ENCODE measurements around the gene CDC42SE2.
"Not testable (repeated sequence)": the region's sequence is repeated elsewhere in the genome, so short reads cannot be mapped to it uniquely, and the experiment has no call there.

The CDC42SE2 gene

DNA sequence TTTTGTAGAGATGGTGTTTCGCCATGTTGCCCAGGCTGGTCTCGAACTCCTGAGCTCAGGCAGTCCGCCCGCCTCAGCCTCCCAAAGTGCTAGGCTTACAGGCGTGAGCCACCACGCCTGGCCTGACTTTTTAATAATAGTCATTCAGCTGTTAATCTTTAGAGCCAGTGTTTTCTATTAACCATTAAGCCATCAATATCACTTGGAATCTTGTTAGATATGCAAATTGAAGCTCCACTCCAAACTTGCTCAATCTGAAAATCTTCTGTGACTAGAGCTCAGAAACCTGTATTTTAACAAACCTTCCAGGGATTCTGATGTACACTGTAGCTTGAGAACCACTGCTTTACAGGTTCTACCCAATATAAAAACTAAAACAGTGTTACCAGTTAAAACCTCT, 113.5 kb downstream of the CDC42SE2 start:
- Histone ChIP-seq H3K4me3 (replicated peaks; ENCODE audit: insufficient read depth, low read length) (no peak overlapping the region), H3K27ac (replicated peaks) (no peak overlapping the region), H3K27me3 (ENCODE audit: insufficient read depth, poor library complexity, severe bottlenecking) (no peaks in the 10 kb centered on the region)
- DNase-seq (ENCODE audit: low read depth in 1 of 2, low spot score in 1 of 2): no peak
- TF ChIP-seq SPI1 (IDR thresholded peaks at IDR 0.05; ENCODE audit: borderline replicate concordance, low read depth) (no peak), POLR2AphosphoS5 (IDR thresholded peaks at IDR 0.05; ENCODE audit: low read depth) (no peak)

DNA sequence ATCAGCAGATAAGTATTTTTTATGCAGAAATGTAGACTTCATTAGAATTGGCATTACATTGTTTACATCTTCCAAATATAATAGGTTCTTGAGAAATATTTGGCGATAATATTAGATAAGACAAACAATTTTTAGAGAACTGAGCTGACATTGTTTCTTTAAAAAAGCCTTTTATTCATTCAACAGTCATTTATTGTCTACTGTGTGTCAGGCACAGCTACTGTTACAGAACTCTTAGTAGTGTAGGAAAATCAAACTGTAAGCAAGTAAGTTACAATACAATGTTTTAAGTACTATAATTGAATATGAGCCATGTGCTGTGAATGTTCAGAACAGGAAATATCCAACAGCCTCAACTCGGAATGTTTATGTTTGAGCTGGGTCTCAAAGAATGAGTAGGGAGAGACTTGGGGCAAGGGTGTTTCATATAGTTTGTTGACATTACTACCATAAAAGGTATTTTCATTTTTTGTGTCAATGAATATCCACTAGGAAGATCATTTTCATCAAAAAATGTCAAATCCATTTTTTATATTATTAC, 114.0 kb downstream of the CDC42SE2 start:
- Histone ChIP-seq H3K4me3 (replicated peaks; ENCODE audit: insufficient read depth, low read length) (no peak overlapping the region), H3K27me3 (ENCODE audit: insufficient read depth, poor library complexity, severe bottlenecking) (no peaks in the 10 kb centered on the region), H3K27ac (replicated peaks) (peak overlapping the region; percentile 66; the same call in 1 of the 2 replicates)
- TF ChIP-seq, protein P1, sequence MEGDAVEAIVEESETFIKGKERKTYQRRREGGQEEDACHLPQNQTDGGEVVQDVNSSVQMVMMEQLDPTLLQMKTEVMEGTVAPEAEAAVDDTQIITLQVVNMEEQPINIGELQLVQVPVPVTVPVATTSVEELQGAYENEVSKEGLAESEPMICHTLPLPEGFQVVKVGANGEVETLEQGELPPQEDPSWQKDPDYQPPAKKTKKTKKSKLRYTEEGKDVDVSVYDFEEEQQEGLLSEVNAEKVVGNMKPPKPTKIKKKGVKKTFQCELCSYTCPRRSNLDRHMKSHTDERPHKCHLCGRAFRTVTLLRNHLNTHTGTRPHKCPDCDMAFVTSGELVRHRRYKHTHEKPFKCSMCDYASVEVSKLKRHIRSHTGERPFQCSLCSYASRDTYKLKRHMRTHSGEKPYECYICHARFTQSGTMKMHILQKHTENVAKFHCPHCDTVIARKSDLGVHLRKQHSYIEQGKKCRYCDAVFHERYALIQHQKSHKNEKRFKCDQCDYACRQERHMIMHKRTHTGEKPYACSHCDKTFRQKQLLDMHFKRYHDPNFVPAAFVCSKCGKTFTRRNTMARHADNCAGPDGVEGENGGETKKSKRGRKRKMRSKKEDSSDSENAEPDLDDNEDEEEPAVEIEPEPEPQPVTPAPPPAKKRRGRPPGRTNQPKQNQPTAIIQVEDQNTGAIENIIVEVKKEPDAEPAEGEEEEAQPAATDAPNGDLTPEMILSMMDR (IDR thresholded peaks at IDR 0.05; ENCODE audit: insufficient read depth, low read length): no peak
- no peak for TF ChIP-seq GABPA (IDR thresholded peaks at IDR 0.05; ENCODE audit: low read depth)
- TF ChIP-seq, protein P2, sequence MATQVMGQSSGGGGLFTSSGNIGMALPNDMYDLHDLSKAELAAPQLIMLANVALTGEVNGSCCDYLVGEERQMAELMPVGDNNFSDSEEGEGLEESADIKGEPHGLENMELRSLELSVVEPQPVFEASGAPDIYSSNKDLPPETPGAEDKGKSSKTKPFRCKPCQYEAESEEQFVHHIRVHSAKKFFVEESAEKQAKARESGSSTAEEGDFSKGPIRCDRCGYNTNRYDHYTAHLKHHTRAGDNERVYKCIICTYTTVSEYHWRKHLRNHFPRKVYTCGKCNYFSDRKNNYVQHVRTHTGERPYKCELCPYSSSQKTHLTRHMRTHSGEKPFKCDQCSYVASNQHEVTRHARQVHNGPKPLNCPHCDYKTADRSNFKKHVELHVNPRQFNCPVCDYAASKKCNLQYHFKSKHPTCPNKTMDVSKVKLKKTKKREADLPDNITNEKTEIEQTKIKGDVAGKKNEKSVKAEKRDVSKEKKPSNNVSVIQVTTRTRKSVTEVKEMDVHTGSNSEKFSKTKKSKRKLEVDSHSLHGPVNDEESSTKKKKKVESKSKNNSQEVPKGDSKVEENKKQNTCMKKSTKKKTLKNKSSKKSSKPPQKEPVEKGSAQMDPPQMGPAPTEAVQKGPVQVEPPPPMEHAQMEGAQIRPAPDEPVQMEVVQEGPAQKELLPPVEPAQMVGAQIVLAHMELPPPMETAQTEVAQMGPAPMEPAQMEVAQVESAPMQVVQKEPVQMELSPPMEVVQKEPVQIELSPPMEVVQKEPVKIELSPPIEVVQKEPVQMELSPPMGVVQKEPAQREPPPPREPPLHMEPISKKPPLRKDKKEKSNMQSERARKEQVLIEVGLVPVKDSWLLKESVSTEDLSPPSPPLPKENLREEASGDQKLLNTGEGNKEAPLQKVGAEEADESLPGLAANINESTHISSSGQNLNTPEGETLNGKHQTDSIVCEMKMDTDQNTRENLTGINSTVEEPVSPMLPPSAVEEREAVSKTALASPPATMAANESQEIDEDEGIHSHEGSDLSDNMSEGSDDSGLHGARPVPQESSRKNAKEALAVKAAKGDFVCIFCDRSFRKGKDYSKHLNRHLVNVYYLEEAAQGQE (IDR thresholded peaks at IDR 0.05; ENCODE audit: insufficient replicate concordance, low read depth): no peak
- TF ChIP-seq SPI1 (IDR thresholded peaks at IDR 0.05; ENCODE audit: borderline replicate concordance, low read depth): no peak
- no peak for TF ChIP-seq POLR2AphosphoS5 (IDR thresholded peaks at IDR 0.05; ENCODE audit: low read depth)
- DNase-seq (ENCODE audit: low read depth in 1 of 2, low spot score in 1 of 2): no peak

DNA sequence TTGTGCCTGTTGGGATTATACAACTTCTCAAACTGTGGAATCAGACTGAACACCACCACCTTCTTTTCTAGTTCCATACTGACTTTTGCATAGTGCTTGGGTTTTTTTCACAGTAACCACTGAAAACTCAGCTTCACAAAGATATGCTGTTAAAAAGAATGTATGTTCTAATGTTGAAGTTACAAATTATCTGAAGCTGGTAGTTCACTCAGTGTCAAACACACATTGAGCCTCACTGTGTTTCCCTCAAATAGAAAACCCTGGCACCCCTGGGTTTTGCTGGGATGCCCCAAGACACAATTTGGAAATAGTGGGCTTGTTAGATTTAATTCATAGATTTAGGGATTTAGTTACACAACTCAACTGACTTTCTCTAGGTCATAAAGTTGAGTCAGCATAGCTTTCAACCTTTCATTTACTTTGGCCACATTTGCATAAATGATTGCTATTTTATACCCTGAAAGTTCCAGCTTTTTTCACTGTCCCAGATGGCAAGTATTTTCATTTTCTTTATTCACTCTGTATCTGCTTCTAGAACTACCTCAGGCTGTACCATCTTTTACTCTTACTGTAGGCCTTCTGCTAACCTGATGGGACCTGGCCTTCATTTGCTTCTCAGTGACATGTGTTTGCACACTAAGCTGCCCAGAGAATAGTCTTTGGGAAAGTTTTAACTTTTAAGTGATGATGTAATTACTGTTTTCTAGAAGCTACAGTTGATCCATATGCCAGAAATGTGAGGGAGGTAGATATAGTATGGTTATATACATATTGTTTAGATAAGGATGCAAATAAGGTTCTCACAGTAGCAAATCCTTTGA, 115.1 kb downstream of the CDC42SE2 start:
- H3K27me3 ChIP-seq (ENCODE audit: insufficient read depth, poor library complexity, severe bottlenecking): no peaks in the 10 kb centered on the region
- H3K4me3 ChIP-seq (replicated peaks; ENCODE audit: insufficient read depth, low read length): no peak overlapping the region
- DNase-seq (ENCODE audit: low read depth in 1 of 2, low spot score in 1 of 2): no peak
- TF ChIP-seq GABPA (IDR thresholded peaks at IDR 0.05; ENCODE audit: low read depth) (no peak), POLR2AphosphoS5 (IDR thresholded peaks at IDR 0.05; ENCODE audit: low read depth) (no peak), SPI1 (IDR thresholded peaks at IDR 0.05; ENCODE audit: borderline replicate concordance, low read depth) (no peak)
- TF ChIP-seq, protein P1 (IDR thresholded peaks at IDR 0.05; ENCODE audit: insufficient read depth, low read length): no peak
- TF ChIP-seq, protein P2 (IDR thresholded peaks at IDR 0.05; ENCODE audit: insufficient replicate concordance, low read depth): no peak
- H3K27ac ChIP-seq (replicated peaks): peak overlapping the region; percentile 66

DNA sequence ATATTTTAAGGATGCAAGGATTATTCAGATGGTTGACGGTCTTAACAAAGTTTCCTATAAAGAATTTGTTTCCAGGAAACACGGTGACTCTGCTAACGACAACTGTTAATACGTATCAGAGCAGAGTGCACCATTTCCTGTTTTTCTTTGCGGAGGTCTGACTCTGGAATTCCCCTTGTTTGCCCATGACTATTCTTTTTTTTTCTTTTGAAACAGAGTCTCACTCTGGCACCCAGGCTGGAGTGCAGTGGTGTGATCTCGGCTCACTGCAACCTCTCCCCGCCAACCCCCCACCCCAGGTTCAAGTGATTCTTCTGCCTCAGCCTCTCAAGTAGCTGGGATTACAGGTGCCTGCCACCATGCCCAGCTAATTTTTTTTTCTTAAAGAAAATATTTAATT, 115.9 kb downstream of the CDC42SE2 start:
- Histone ChIP-seq H3K27ac (replicated peaks) (peak overlapping the region; percentile 66), H3K27me3 (ENCODE audit: insufficient read depth, poor library complexity, severe bottlenecking) (no peaks in the 10 kb centered on the region), H3K4me3 (replicated peaks; ENCODE audit: insufficient read depth, low read length) (no peak overlapping the region)
- TF ChIP-seq, protein P1 (IDR thresholded peaks at IDR 0.05; ENCODE audit: insufficient read depth, low read length): no peak
- TF ChIP-seq POLR2AphosphoS5 (IDR thresholded peaks at IDR 0.05; ENCODE audit: low read depth): no peak
- peak; percentile 66; the same call in 1 of the 2 replicates for TF ChIP-seq SPI1 (IDR thresholded peaks at IDR 0.05; ENCODE audit: borderline replicate concordance, low read depth)
- peak in 1 of 2 experiments; percentile 10 for DNase-seq (ENCODE audit: low read depth in 1 of 2, low spot score in 1 of 2)

DNA sequence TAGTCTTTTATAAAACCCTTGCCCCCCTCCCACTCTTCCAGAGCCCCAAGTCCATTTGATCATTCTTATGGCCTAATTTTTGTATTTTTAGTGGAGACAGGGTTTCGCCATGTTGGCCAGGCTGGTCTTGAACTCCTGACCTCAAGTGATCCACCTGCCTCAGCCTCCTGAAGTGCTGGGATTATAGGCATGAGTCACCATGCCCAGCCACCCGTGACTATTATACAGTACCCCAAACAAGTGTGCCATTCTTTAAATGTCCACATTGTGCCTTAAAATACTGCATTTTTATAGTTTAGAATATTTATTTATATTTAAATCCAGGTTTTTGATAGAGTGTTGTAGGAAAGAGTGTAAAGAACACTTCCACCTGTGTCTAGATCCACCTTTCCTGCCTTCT, 116.4 kb downstream of the CDC42SE2 start:
- H3K27me3 ChIP-seq (ENCODE audit: insufficient read depth, poor library complexity, severe bottlenecking); H3K4me3 ChIP-seq (replicated peaks; ENCODE audit: insufficient read depth, low read length); DNase-seq (ENCODE audit: low read depth in 1 of 2, low spot score in 1 of 2): not testable (repeated sequence)
- peak overlapping the region; percentile 66 for H3K27ac ChIP-seq (replicated peaks)
